WTC11 (cell line): Measurements from ENCODE around the gene CHTOP. TPM values are rescaled to one million over a fixed set of nuclear protein-coding genes. Genes with fewer than 3 reads are reported as not detected.

Experiments
- ATAC-seq: fragments of 200-7000 bp; cut with Tn5 transposase; 2 replicates; pipeline ENCODE4 v1.10.0; 2021; ENCODE audit warnings: mild to moderate bottlenecking, moderate library complexity
- CTCF ChIA-PET: fragments of 300-600 bp; sonication (Branson Sonifier 250); formaldehyde crosslinking; loops from one replicate; lab custom pipeline; 2021; ENCODE audit warnings: antibody characterized with exemption; lab: Charles Lee
- POLR2A ChIA-PET: fragments of 350-600 bp; sonication (Branson Sonifier 250); formaldehyde crosslinking; loops from one replicate; lab custom pipeline; 2021; ENCODE audit warnings: antibody characterized with exemption; lab: Charles Lee
- DNase-seq: peaks from one replicate; pipeline ENCODE4 v3.0.0; 2021; ENCODE audit warnings: low spot score
- H3K27ac Mint-ChIP-seq: 2 replicates; pipeline ENCODE4 v1.8.0; 2021; ENCODE audit warnings: mixed read lengths
- H3K27me3 Mint-ChIP-seq: 2 replicates; pipeline ENCODE4 v1.8.0; 2021; ENCODE audit warnings: low read depth, mild to moderate bottlenecking, moderate library complexity, mixed read lengths
- H3K36me3 Mint-ChIP-seq: 2 replicates; pipeline ENCODE4 v1.8.0; 2021; ENCODE audit warnings: mixed read lengths
- H3K4me1 Mint-ChIP-seq: 2 replicates; pipeline ENCODE4 v1.8.0; 2022; ENCODE audit warnings: mixed read lengths
- H3K4me3 Mint-ChIP-seq: 2 replicates; pipeline ENCODE4 v1.8.0; 2021; ENCODE audit warnings: mild to moderate bottlenecking, moderate library complexity, mixed read lengths
- H3K9me3 Mint-ChIP-seq: 2 replicates; pipeline ENCODE4 v1.8.0; 2021; ENCODE audit warnings: mixed read lengths
- AFF4 ChIP-seq: sonication (generic); formaldehyde crosslinking; IDR thresholded peaks from 2 replicates; pipeline ENCODE4 v1.8.1; 2023; ENCODE audit warnings: mild to moderate bottlenecking, missing genetic modification reagents, borderline replicate concordance
- ATF2 ChIP-seq: sonication (generic); formaldehyde crosslinking; IDR thresholded peaks from 2 replicates; pipeline ENCODE4 v1.8.1; 2022; ENCODE audit warnings: low read depth, missing genetic modification reagents, borderline replicate concordance
- ATF3 ChIP-seq: sonication (generic); formaldehyde crosslinking; conservative IDR thresholded peaks from 2 replicates; pipeline ENCODE4 v1.8.1; 2022; ENCODE audit warnings: mild to moderate bottlenecking, missing genetic modification reagents
- ATF6 ChIP-seq: sonication (generic); formaldehyde crosslinking; IDR thresholded peaks from 2 replicates; pipeline ENCODE4 v1.8.1; 2023; ENCODE audit warnings: mild to moderate bottlenecking, missing genetic modification reagents
- CBFB ChIP-seq: sonication (generic); formaldehyde crosslinking; IDR thresholded peaks from 2 replicates; pipeline ENCODE4 v1.8.1; 2022; ENCODE audit warnings: mild to moderate bottlenecking, low read depth, missing genetic modification reagents
- CREM ChIP-seq: sonication (generic); formaldehyde crosslinking; IDR thresholded peaks from 2 replicates; pipeline ENCODE4 v1.8.1; 2022; ENCODE audit warnings: mild to moderate bottlenecking, missing genetic modification reagents, moderate library complexity
- E2F4 ChIP-seq: sonication (generic); formaldehyde crosslinking; IDR thresholded peaks from 2 replicates; pipeline ENCODE4 v1.8.1; 2022; ENCODE audit warnings: low read depth, mild to moderate bottlenecking, moderate library complexity, missing genetic modification reagents, borderline replicate concordance
- EMX1 ChIP-seq: fragments of 250-450 bp; sonication (Bioruptor Pico); IDR thresholded peaks from 2 replicates; pipeline ENCODE4 v1.8.0; 2021; ENCODE audit warnings: mild to moderate bottlenecking
- FOXP1 ChIP-seq: sonication (generic); formaldehyde crosslinking; IDR thresholded peaks from 2 replicates; pipeline ENCODE4 v1.8.0; 2022; ENCODE audit warnings: missing genetic modification reagents, mild to moderate bottlenecking, moderate library complexity, borderline replicate concordance
- GRHL2 ChIP-seq: fragments of 250-450 bp; sonication (Bioruptor Pico); IDR thresholded peaks from 2 replicates; pipeline ENCODE4 v1.8.0; 2022; ENCODE audit warnings: mild to moderate bottlenecking, moderate library complexity; ENCODE audit not compliant: insufficient replicate concordance, severe bottlenecking
- JUN ChIP-seq: sonication (generic); formaldehyde crosslinking; IDR thresholded peaks from 2 replicates; pipeline ENCODE4 v1.8.0; 2023; ENCODE audit warnings: mild to moderate bottlenecking, missing genetic modification reagents
- MAX ChIP-seq: sonication (generic); formaldehyde crosslinking; IDR thresholded peaks from 2 replicates; pipeline ENCODE4 v1.8.0; 2022; ENCODE audit warnings: mild to moderate bottlenecking, missing genetic modification reagents
- NFYB ChIP-seq: sonication (generic); formaldehyde crosslinking; conservative IDR thresholded peaks from 2 replicates; pipeline ENCODE4 v1.8.0; 2022; ENCODE audit warnings: low read depth, missing genetic modification reagents
- NR2C2 ChIP-seq: sonication (generic); formaldehyde crosslinking; IDR thresholded peaks from 2 replicates; pipeline ENCODE4 v1.8.0; 2022; ENCODE audit warnings: mild to moderate bottlenecking, missing genetic modification reagents
- PRDM15 ChIP-seq: sonication (generic); formaldehyde crosslinking; IDR thresholded peaks from 2 replicates; pipeline ENCODE4 v1.8.0; 2022; ENCODE audit warnings: missing genetic modification reagents
- RELA ChIP-seq: sonication (generic); formaldehyde crosslinking; IDR thresholded peaks from 2 replicates; pipeline ENCODE4 v1.8.1; 2022; ENCODE audit warnings: missing genetic modification reagents, mild to moderate bottlenecking, borderline replicate concordance
- RORB ChIP-seq: fragments of 250-450 bp; sonication (Bioruptor Pico); IDR thresholded peaks from 2 replicates; pipeline ENCODE4 v1.9.0; 2021; ENCODE audit warnings: mild to moderate bottlenecking
- SMAD3 ChIP-seq: sonication (generic); formaldehyde crosslinking; IDR thresholded peaks from 2 replicates; pipeline ENCODE4 v1.8.0; 2022; ENCODE audit warnings: missing genetic modification reagents, mild to moderate bottlenecking, borderline replicate concordance
- ZNF219 ChIP-seq: sonication (generic); formaldehyde crosslinking; IDR thresholded peaks from 2 replicates; pipeline ENCODE4 v1.8.0; 2023; ENCODE audit warnings: missing genetic modification reagents, mild to moderate bottlenecking, borderline replicate concordance
- ZNF423 ChIP-seq: fragments of 250-450 bp; sonication (Bioruptor Pico); IDR thresholded peaks from 2 replicates; pipeline ENCODE4 v2.1.2; 2022; ENCODE audit warnings: mild to moderate bottlenecking, moderate library complexity
- total RNA-seq: library from RNA; stranded (reverse); gene quantifications from 3 replicates; pipeline ENCODE4 v1.2.3, GENCODE V29; 2021

CHTOP gene
- total RNA-seq, 1 experiment from 2014 or later = 101 TPM

GRCh38 chr1:153655333-153655732 lies 21.5 kb downstream of the CHTOP start:
- no peak overlapping the region for H3K4me3 Mint-ChIP-seq
- H3K9me3 Mint-ChIP-seq = no peaks in the 10 kb centered on the region
- CTCF ChIA-PET = interaction anchor here (0.7 to 1.0 kb wide), 2 partner anchors 87 to 140 kb away, joined by 3 to 5 read pairs; no protein-coding TSS in a partner anchor
- POLR2A ChIA-PET = no interaction called here
- ATAC-seq = no peak
- no peak for DNase-seq
- peaks cover 2% of the 10 kb centered on the region; the same call in 1 of the 2 replicates for H3K27me3 Mint-ChIP-seq
- TF ChIP-seq SMAD3 (CRISPR knock-in tag) (no peak), CBFB (CRISPR knock-in tag) (no peak), EMX1 (CRISPR knock-in tag) (no peak), JUN (CRISPR knock-in tag) (no peak), RELA (CRISPR knock-in tag) (no peak), ATF6 (CRISPR knock-in tag) (no peak), ATF3 (CRISPR knock-in tag) (no peak), NR2C2 (CRISPR knock-in tag) (no peak), AFF4 (CRISPR knock-in tag) (no peak), MAX (CRISPR knock-in tag) (no peak), RORB (no peak), ATF2 (no peak), ZNF219 (CRISPR knock-in tag) (no peak), CREM (CRISPR knock-in tag) (no peak), ZNF423 (CRISPR knock-in tag) (no peak), NFYB (no peak), PRDM15 (CRISPR knock-in tag) (no peak), FOXP1 (no peak), E2F4 (CRISPR knock-in tag) (no peak), GRHL2 (CRISPR knock-in tag) (no peak)
- H3K27ac Mint-ChIP-seq = no peak overlapping the region; the same call in 1 of the 2 replicates
- H3K4me1 Mint-ChIP-seq = peaks cover 8% of the 10 kb centered on the region
- 0 out of 2 replicates have a peak, but pooled peaks cover 5% of the 10 kb centered on the region for H3K36me3 Mint-ChIP-seq
